HG02973 (cell line): ENCODE data around the gene S100PBP.

Experiments
- ATAC-seq: cut with Tn5 transposase; IDR thresholded peaks from one replicate; pipeline ENCODE4 v1.9.1; 2021; ENCODE audit warnings: moderate library complexity; ENCODE audit not compliant: unreplicated experiment

The S100PBP gene

GRCh38 chr1:32886004-32886827, 68.8 kb downstream of the S100PBP start, which contains the start of gene HPCA:
Gene HPCA (plus strand): TSS chr1:32886491. CDS start chr1:32888899, 2,408 bp downstream.
- ATAC-seq: no peak

GRCh38 chr1:32886828-32887414, 69.5 kb downstream of the S100PBP start:
- no peak for ATAC-seq

GRCh38 chr1:32887623-32888022, 70.2 kb downstream of the S100PBP start:
- no peak for ATAC-seq

- ATAC-seq: no peak
These were observed 70.7 kb downstream of the S100PBP start for GRCh38 chr1:32888134-32888533.

GRCh38 chr1:32888677-32889420, 71.4 kb downstream of the S100PBP start:
- no peak for ATAC-seq

- no peak for ATAC-seq
These were observed 72.4 kb downstream of the S100PBP start for GRCh38 chr1:32889731-32890278.

- no peak for ATAC-seq
These were observed 73.2 kb downstream of the S100PBP start for GRCh38 chr1:32890516-32891240.

- no peak for ATAC-seq
These were observed 73.8 kb downstream of the S100PBP start for GRCh38 chr1:32891241-32891570.

GRCh38 chr1:32891630-32892029, 74.2 kb downstream of the S100PBP start:
- ATAC-seq: no peak

- ATAC-seq: no peak
These were observed 75.1 kb downstream of the S100PBP start for GRCh38 chr1:32892368-32893197.

GRCh38 chr1:32893198-32894018, 76.0 kb downstream of the S100PBP start:
- ATAC-seq: no peak

GRCh38 chr1:32894019-32894600, 76.7 kb downstream of the S100PBP start:
- no peak for ATAC-seq

GRCh38 chr1:32894681-32895080, 77.2 kb downstream of the S100PBP start:
- no peak for ATAC-seq

- ATAC-seq: no peak
These were observed 78.1 kb downstream of the S100PBP start for GRCh38 chr1:32895325-32896215.

- ATAC-seq: no peak
These were observed 79.0 kb downstream of the S100PBP start for GRCh38 chr1:32896451-32896850.

- ATAC-seq: no peak
These were observed 79.9 kb downstream of the S100PBP start for GRCh38 chr1:32897082-32898049.

- no peak for ATAC-seq
These were observed 80.6 kb downstream of the S100PBP start for GRCh38 chr1:32898056-32898455.
